ENCODE measurements around the gene DIRAS3.

- TF ChIP-seq CTCF (IDR thresholded peaks at IDR 0.05; ENCODE audit: low read depth, low read length, poor library complexity, severe bottlenecking) (no peak), EZH2phosphoT487 (IDR thresholded peaks at IDR 0.05; ENCODE audit: borderline replicate concordance, low read length) (no peak)
These were observed 31.4 kb upstream of the DIRAS3 start for GRCh38 chr1:68081775-68082283.

Measured in DOHH2 (cell line).